Measurements from ENCODE around the gene ZNF407.

Gene ZNF407

GRCh38 chr18:74694436-74694835 is 96.8 kb downstream of the ZNF407 start:
- TF ChIP-seq ZBTB7A (IDR thresholded peaks at IDR 0.05; ENCODE audit: low read depth) (no peak), CREB1 (IDR thresholded peaks at IDR 0.05; ENCODE audit: low read depth) (no peak), EGR1 (IDR thresholded peaks at IDR 0.05) (no peak), TEAD4 (IDR thresholded peaks at IDR 0.05) (no peak), CEBPB (IDR thresholded peaks at IDR 0.05) (no peak), FOXM1 (IDR thresholded peaks at IDR 0.05; ENCODE audit: borderline replicate concordance, low read depth) (no peak), NFIC (IDR thresholded peaks at IDR 0.05) (no peak)

GRCh38 chr18:74695170-74695569 is 97.5 kb downstream of the ZNF407 start:
- TF ChIP-seq MAX (IDR thresholded peaks at IDR 0.05) (no peak), EP300 (IDR thresholded peaks at IDR 0.05; ENCODE audit: borderline replicate concordance) (no peak), CEBPB (IDR thresholded peaks at IDR 0.05) (no peak), FOXM1 (IDR thresholded peaks at IDR 0.05; ENCODE audit: borderline replicate concordance, low read depth) (no peak), TEAD4 (IDR thresholded peaks at IDR 0.05) (no peak), CREB1 (IDR thresholded peaks at IDR 0.05; ENCODE audit: low read depth) (no peak), REST (IDR thresholded peaks at IDR 0.05; ENCODE audit: low read depth) (no peak), USF1 (IDR thresholded peaks at IDR 0.05) (no peak), TCF12 (IDR thresholded peaks at IDR 0.05; ENCODE audit: low read depth) (no peak), EGR1 (IDR thresholded peaks at IDR 0.05) (no peak), YY1 (IDR thresholded peaks at IDR 0.05; ENCODE audit: low read depth) (no peak), ZBTB7A (IDR thresholded peaks at IDR 0.05; ENCODE audit: low read depth) (no peak), TAF1 (IDR thresholded peaks at IDR 0.05; ENCODE audit: low read depth) (no peak), NFIC (IDR thresholded peaks at IDR 0.05) (no peak), RAD21 (IDR thresholded peaks at IDR 0.05; ENCODE audit: low read depth) (no peak)

GRCh38 chr18:74698881-74699280 is 101.2 kb downstream of the ZNF407 start:
- TF ChIP-seq RAD21 (IDR thresholded peaks at IDR 0.05; ENCODE audit: low read depth), result no peak
- TF ChIP-seq REST (IDR thresholded peaks at IDR 0.05; ENCODE audit: low read depth), result no peak
- TF ChIP-seq FOXM1 (IDR thresholded peaks at IDR 0.05; ENCODE audit: borderline replicate concordance, low read depth), result no peak
- no peak for TF ChIP-seq TAF1 (IDR thresholded peaks at IDR 0.05; ENCODE audit: low read depth)
- no peak for TF ChIP-seq ZBTB7A (IDR thresholded peaks at IDR 0.05; ENCODE audit: low read depth)
- no peak for TF ChIP-seq EGR1 (IDR thresholded peaks at IDR 0.05)

- TF ChIP-seq EP300 (IDR thresholded peaks at IDR 0.05; ENCODE audit: borderline replicate concordance) (no peak), REST (IDR thresholded peaks at IDR 0.05; ENCODE audit: low read depth) (no peak), NFIC (IDR thresholded peaks at IDR 0.05) (no peak), RAD21 (IDR thresholded peaks at IDR 0.05; ENCODE audit: low read depth) (no peak), CREB1 (IDR thresholded peaks at IDR 0.05; ENCODE audit: low read depth) (no peak), ZBTB7A (IDR thresholded peaks at IDR 0.05; ENCODE audit: low read depth) (no peak), CEBPB (IDR thresholded peaks at IDR 0.05) (no peak), MAX (IDR thresholded peaks at IDR 0.05) (no peak), USF1 (IDR thresholded peaks at IDR 0.05) (no peak), FOXM1 (IDR thresholded peaks at IDR 0.05; ENCODE audit: borderline replicate concordance, low read depth) (no peak), TCF12 (IDR thresholded peaks at IDR 0.05; ENCODE audit: low read depth) (no peak), EGR1 (IDR thresholded peaks at IDR 0.05) (no peak), TAF1 (IDR thresholded peaks at IDR 0.05; ENCODE audit: low read depth) (no peak), YY1 (IDR thresholded peaks at IDR 0.05; ENCODE audit: low read depth) (no peak), TEAD4 (IDR thresholded peaks at IDR 0.05) (no peak)
Measured at GRCh38 chr18:74699455-74699854, 101.8 kb downstream of the ZNF407 start.

- TF ChIP-seq CREB1 (IDR thresholded peaks at IDR 0.05; ENCODE audit: low read depth) (no peak), FOXM1 (IDR thresholded peaks at IDR 0.05; ENCODE audit: borderline replicate concordance, low read depth) (no peak), REST (IDR thresholded peaks at IDR 0.05; ENCODE audit: low read depth) (no peak), ZBTB7A (IDR thresholded peaks at IDR 0.05; ENCODE audit: low read depth) (no peak), TCF12 (IDR thresholded peaks at IDR 0.05; ENCODE audit: low read depth) (no peak), TAF1 (IDR thresholded peaks at IDR 0.05; ENCODE audit: low read depth) (no peak), CEBPB (IDR thresholded peaks at IDR 0.05) (no peak), RAD21 (IDR thresholded peaks at IDR 0.05; ENCODE audit: low read depth) (no peak), TEAD4 (IDR thresholded peaks at IDR 0.05) (no peak), NFIC (IDR thresholded peaks at IDR 0.05) (no peak), MAX (IDR thresholded peaks at IDR 0.05) (no peak), YY1 (IDR thresholded peaks at IDR 0.05; ENCODE audit: low read depth) (no peak), EP300 (IDR thresholded peaks at IDR 0.05; ENCODE audit: borderline replicate concordance) (no peak)
Measured at GRCh38 chr18:74702950-74703349, 105.3 kb downstream of the ZNF407 start.

All from Ishikawa (cell line).